ENCODE data around the gene NIF3L1. TPM values are rescaled to one million over a fixed set of nuclear protein-coding genes. Genes with fewer than 3 reads are reported as not detected.

The NIF3L1 gene
- total and polyA plus RNA-seq, 9 of the 15 experiments (the other 6 are each of a cell fraction or from before 2014, with no cell fraction given) = 26.7 to 89.5 (median 45.6) TPM

GRCh38 chr2:200905618-200906296, 16.6 kb downstream of the NIF3L1 start (continued):
- TF ChIP-seq, protein P1, sequence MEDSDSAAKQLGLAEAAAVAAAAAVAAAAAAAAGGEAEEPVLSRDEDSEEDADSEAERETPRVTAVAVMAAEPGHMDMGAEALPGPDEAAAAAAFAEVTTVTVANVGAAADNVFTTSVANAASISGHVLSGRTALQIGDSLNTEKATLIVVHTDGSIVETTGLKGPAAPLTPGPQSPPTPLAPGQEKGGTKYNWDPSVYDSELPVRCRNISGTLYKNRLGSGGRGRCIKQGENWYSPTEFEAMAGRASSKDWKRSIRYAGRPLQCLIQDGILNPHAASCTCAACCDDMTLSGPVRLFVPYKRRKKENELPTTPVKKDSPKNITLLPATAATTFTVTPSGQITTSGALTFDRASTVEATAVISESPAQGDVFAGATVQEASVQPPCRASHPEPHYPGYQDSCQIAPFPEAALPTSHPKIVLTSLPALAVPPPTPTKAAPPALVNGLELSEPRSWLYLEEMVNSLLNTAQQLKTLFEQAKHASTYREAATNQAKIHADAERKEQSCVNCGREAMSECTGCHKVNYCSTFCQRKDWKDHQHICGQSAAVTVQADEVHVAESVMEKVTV (CRISPR knock-in tag; IDR thresholded peaks at IDR 0.05) = peak; percentile 48; the same call in 1 of the 2 replicates
- TF ChIP-seq TFE3 (CRISPR knock-in tag; IDR thresholded peaks at IDR 0.05) (no peak), SMC3 (conservative IDR thresholded peaks at IDR 0.05; ENCODE audit: insufficient read depth, low read depth, low read length) (peak; percentile 74), VEZF1 (CRISPR knock-in tag; IDR thresholded peaks at IDR 0.05) (no peak), SMARCB1 (IDR thresholded peaks at IDR 0.05; ENCODE audit: insufficient read length, low read depth) (no peak), RAD21 (CRISPR knock-in tag; conservative IDR thresholded peaks at IDR 0.05 in 1 of 2, IDR thresholded peaks at IDR 0.05 in 1 of 2) (peak; percentile 71 to 76), NR2F6 (CRISPR knock-in tag; IDR thresholded peaks at IDR 0.05) (no peak), ARID2 (IDR thresholded peaks at IDR 0.05) (0 out of 2 replicates have a peak, but pooled peaks have one; percentile 36), HMGXB4 (CRISPR knock-in tag; IDR thresholded peaks at IDR 0.05) (no peak), STAG1 (CRISPR knock-in tag; IDR thresholded peaks at IDR 0.05; ENCODE audit: borderline replicate concordance) (peak; percentile 69; the same call in 1 of the 2 replicates), ZBTB11 (CRISPR knock-in tag; IDR thresholded peaks at IDR 0.05) (peak in 1 of 3 experiments; percentile 77; a peak in 2 of 6 replicates)
- TF ChIP-seq, protein P2, sequence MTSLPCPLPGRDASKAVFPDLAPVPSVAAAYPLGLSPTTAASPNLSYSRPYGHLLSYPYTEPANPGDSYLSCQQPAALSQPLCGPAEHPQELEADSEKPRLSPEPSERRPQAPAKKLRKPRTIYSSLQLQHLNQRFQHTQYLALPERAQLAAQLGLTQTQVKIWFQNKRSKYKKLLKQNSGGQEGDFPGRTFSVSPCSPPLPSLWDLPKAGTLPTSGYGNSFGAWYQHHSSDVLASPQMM (CRISPR knock-in tag; IDR thresholded peaks at IDR 0.05) = no peak

Data from K562 (cell line).